Spleen (tissue), 11 donors: ENCODE measurements around the gene RASGEF1B. TPM values are rescaled to one million over a fixed set of nuclear protein-coding genes. Genes with fewer than 3 reads are reported as not detected.

Experiments used
- DNase-seq: peaks from one replicate; pipeline ENCODE4 v3.0.0-alpha.2; 2020
- H3K27ac ChIP-seq, 8 donors: fragments of 200-600 bp; sonication (generic) in 7 of 8; 1 replicate in 4 of 8; 2 replicates in 4 of 8; pipeline versions ENCODE4 v1.5.0 to v1.8.0; 2016 to 2021; ENCODE audit warnings: inconsistent platforms in 4 of 8, mild to moderate bottlenecking in 4 of 8, moderate library complexity in 1 of 8
- H3K27me3 ChIP-seq, 7 donors: fragments of 200-600 bp; sonication (generic) in 6 of 7; replicated peaks in 1 of 7; 1 replicate in 4 of 7; 2 replicates in 3 of 7; pipeline versions ENCODE4 v1.5.0 to v1.8.0; 2016 to 2021; ENCODE audit warnings: inconsistent platforms in 3 of 7, mild to moderate bottlenecking in 1 of 7
- H3K36me3 ChIP-seq, 6 donors: fragments of 200-600 bp; sonication (generic) in 5 of 6; 1 replicate in 4 of 6; 2 replicates in 2 of 6; pipeline versions ENCODE4 v1.5.0 to v1.8.0; 2016 to 2021; ENCODE audit warnings: inconsistent platforms in 2 of 6
- H3K4me1 ChIP-seq, 6 donors: fragments of 200-600 bp; sonication (generic) in 5 of 6; 1 replicate in 3 of 6; 2 replicates in 3 of 6; pipeline versions ENCODE4 v1.5.0 to v1.8.0; 2016 to 2021; ENCODE audit warnings: inconsistent platforms in 3 of 6
- H3K4me3 ChIP-seq, 8 donors: fragments of 200-600 bp; sonication (generic) in 7 of 8; 1 replicate in 4 of 8; 2 replicates in 4 of 8; pipeline versions ENCODE4 v1.5.0 to v1.8.0; 2016 to 2021; ENCODE audit warnings: inconsistent platforms in 4 of 8, mild to moderate bottlenecking in 4 of 8, moderate library complexity in 2 of 8
- H3K9me3 ChIP-seq, 8 donors: fragments of 200-600 bp; sonication (generic) in 7 of 8; 1 replicate in 4 of 8; 2 replicates in 4 of 8; pipeline versions ENCODE4 v1.5.0 to v1.8.0; 2016 to 2021; ENCODE audit warnings: inconsistent platforms in 4 of 8
- CTCF ChIP-seq, 11 experiments: fragments of 200-600 bp in 7 of 11; fragments of 450-650 bp in 4 of 11; sonication (generic) in 4 of 11; IDR thresholded peaks in 8 of 11; conservative IDR thresholded peaks in 3 of 11; 1 replicate in 7 of 11; 2 replicates in 4 of 11; pipeline versions ENCODE4 v1.4.0 to v1.8.0; 2016 to 2021; ENCODE audit warnings: antibody characterized with exemption in 11 of 11, inconsistent platforms in 4 of 11, mild to moderate bottlenecking in 1 of 11
- POLR2A ChIP-seq, 3 donors: fragments of 450-650 bp; IDR thresholded peaks; one replicate each; pipeline ENCODE4 v1.5.1; 2017; ENCODE audit warnings: antibody characterized with exemption in 3 of 3, mild to moderate bottlenecking in 1 of 3
- POLR2AphosphoS5 ChIP-seq, 3 donors: sonication (generic); formaldehyde crosslinking; IDR thresholded peaks; one replicate each; pipeline ENCODE4 v1.5.1; 2017; ENCODE audit warnings: antibody characterized with exemption in 3 of 3
- WGBS, 5 donors: extraction: QIAGEN DNeasy Blood & Tissue Kit in 3 of 5; methylation state at CpG; one replicate each; pipeline versions ENCODE4 v1.1.5 to v1.1.7; 2013 to 2018; 5-methylcytosine and 5-hydroxymethylcytosine counted together
- intact Hi-C: fragments of 100-400 bp; cut with DNase I; formaldehyde crosslinking; loops from one replicate; pipeline ENCODE4 v1.15.0; 2023; ENCODE audit warnings: low total_unique reads
- polyA plus RNA-seq, 3 donors: library from polyadenylated mRNA; stranded (reverse); fragments of 200-250 nt; gene quantifications; one replicate each; pipeline ENCODE4 v1.2.1, GENCODE V29; 2013
- total RNA-seq, 7 donors: library from RNA; depleted of rRNA in 3 of 7; stranded (reverse); fragments of >200 nt in 3 of 7; fragmentation: NEBNext Ultra II Directional in 4 of 7; extraction: Animal tissue kit (Norgen Biotek cat#: 25700) in 4 of 7; gene quantifications; one replicate each; pipeline versions ENCODE4 v1.1.0 to v1.2.1, GENCODE V29; 2016 to 2021
- donor health status: healthy with polysubstance abuse.
- donor health status: DM: no; HTN: no; CAD: no; lungs with moderate emphysema.
- donor health status: DM: no; HTN: no; CAD: no.
- donor health status: Bipolar disorder and iron deficiency.
- donor health status: healthy.
- donor health status: DM: no; HTN: no; CAD: no.
- donor health status: DM: yes; HTN: yes; CAD: no.

RASGEF1B gene
- total and polyA plus RNA-seq, 10 donors = 9.4 to 69.5 (median 32.0) TPM

- H3K27me3 ChIP-seq = no peaks in the 10 kb centered on the region
- 93 to 95% (median 95%) methylated on average over 2 of the region's 2 CpGs for WGBS, 5 donors
- peaks cover 0 to 96% (median 71%) of the 10 kb centered on the region in 6 donors for H3K36me3 ChIP-seq
- H3K4me3 ChIP-seq = no peak overlapping the region
- no peak for DNase-seq
- TF ChIP-seq POLR2A (IDR thresholded peaks at IDR 0.05) (no peak), CTCF (IDR thresholded peaks at IDR 0.05 in 8 of 11, conservative IDR thresholded peaks at IDR 0.05 in 3 of 11) (no peak), POLR2AphosphoS5 (IDR thresholded peaks at IDR 0.05) (no peak)
- no peak overlapping the region for H3K27ac ChIP-seq
- no peaks in the 10 kb centered on the region for H3K4me1 ChIP-seq
- intact Hi-C loops = no loop called here
- H3K9me3 ChIP-seq = no peaks in the 10 kb centered on the region
Measured at GRCh38 chr4:81436941-81437574, 34.6 kb downstream of the RASGEF1B start.

- H3K27ac ChIP-seq = no peak overlapping the region
- H3K36me3 ChIP-seq = peaks cover 0 to 96% (median 72%) of the 10 kb centered on the region in 6 donors
- H3K27me3 ChIP-seq = no peaks in the 10 kb centered on the region
- DNase-seq = no peak
- H3K4me3 ChIP-seq = no peak overlapping the region
- H3K9me3 ChIP-seq = no peaks in the 10 kb centered on the region
- intact Hi-C loops = no loop called here
- H3K4me1 ChIP-seq = no peaks in the 10 kb centered on the region
- TF ChIP-seq POLR2AphosphoS5 (IDR thresholded peaks at IDR 0.05) (no peak), CTCF (IDR thresholded peaks at IDR 0.05 in 8 of 11, conservative IDR thresholded peaks at IDR 0.05 in 3 of 11) (no peak), POLR2A (IDR thresholded peaks at IDR 0.05) (no peak)
Measured at GRCh38 chr4:81436096-81436495, 35.6 kb downstream of the RASGEF1B start.

- no peak overlapping the region for H3K27ac ChIP-seq
- H3K4me1 ChIP-seq = no peaks in the 10 kb centered on the region
- H3K9me3 ChIP-seq = no peaks in the 10 kb centered on the region
- no peak overlapping the region for H3K4me3 ChIP-seq
- H3K27me3 ChIP-seq = no peaks in the 10 kb centered on the region
- DNase-seq = no peak
- peaks cover 0 to 96% (median 66%) of the 10 kb centered on the region in 6 donors for H3K36me3 ChIP-seq
- intact Hi-C loops = no loop called here
- TF ChIP-seq POLR2AphosphoS5 (IDR thresholded peaks at IDR 0.05) = no peak
- no peak for TF ChIP-seq CTCF (IDR thresholded peaks at IDR 0.05 in 8 of 11, conservative IDR thresholded peaks at IDR 0.05 in 3 of 11)
- TF ChIP-seq POLR2A (IDR thresholded peaks at IDR 0.05) = no peak
- 92 to 97% (median 96%) methylated on average over 4 of the region's 4 CpGs for WGBS, 5 donors
Measured at GRCh38 chr4:81432825-81433224, 38.9 kb downstream of the RASGEF1B start.

- 52 to 76% (median 67%) methylated on average over 1 of the region's 1 CpG for WGBS, 5 donors
- H3K36me3 ChIP-seq = peaks cover 0 to 96% (median 67%) of the 10 kb centered on the region in 6 donors
- DNase-seq = no peak
- no peaks in the 10 kb centered on the region for H3K9me3 ChIP-seq
- no peaks in the 10 kb centered on the region for H3K4me1 ChIP-seq
- no peak for TF ChIP-seq CTCF (IDR thresholded peaks at IDR 0.05 in 8 of 11, conservative IDR thresholded peaks at IDR 0.05 in 3 of 11)
- no peak for TF ChIP-seq POLR2AphosphoS5 (IDR thresholded peaks at IDR 0.05)
- TF ChIP-seq POLR2A (IDR thresholded peaks at IDR 0.05) = no peak
- H3K4me3 ChIP-seq = no peak overlapping the region
- H3K27ac ChIP-seq = no peak overlapping the region
- no peaks in the 10 kb centered on the region for H3K27me3 ChIP-seq
- intact Hi-C loops = no loop called here
Measured at GRCh38 chr4:81431971-81432370, 39.7 kb downstream of the RASGEF1B start.
